Karpas-422 (cell line): ENCODE data around the gene RAI1. TPM values are rescaled to one million over a fixed set of nuclear protein-coding genes. Genes with fewer than 3 reads are reported as not detected.

ENCODE experiments used
- small RNA-seq: library from RNA; depleted of rRNA; stranded (forward); fragments of <200 nt; gene quantifications from one replicate; pipeline ENCODE3, GENCODE V24; 2014
- total RNA-seq: library from RNA; depleted of rRNA; stranded (reverse); fragments of >200 nt; shearing (Covaris generic); gene quantifications from 2 replicates; pipeline ENCODE4 v1.2.3, GENCODE V29; 2014; ENCODE audit warnings: low replicate concordance; rRNA removed

Gene RAI1
- total RNA-seq, 1 experiment from 2014 or later: 18.2 TPM

Small RNA genes within 50 kb of the gene (small RNA-seq; reads per million reads assigned to genes)
- gene MIR33B (1.2 reads per million, percentile 36 among the genes with 10 or more reads in this experiment), gene MIR6777 (not detected), gene RF02177 (not detected), gene RF02178 (not detected)

Other genes with a start within 250 kb of the RAI1 start
- gene MED9, start 204.5 kb upstream of the RAI1 start, total RNA-seq: 8.8 and 17.6 TPM in 2 replicates
- not detected in 2 replicates for gene RASD1, start 185.1 kb upstream of the RAI1 start, total RNA-seq
- gene PEMT, start 89.8 kb upstream of the RAI1 start, total RNA-seq: 62.7 and 69.8 TPM in 2 replicates
- gene SREBF1, start 155.5 kb downstream of the RAI1 start, total RNA-seq: 52.0 and 103 TPM in 2 replicates